GM19025 (cell line): Measurements from ENCODE around the gene ZMIZ1.
A peak's percentile ranks its signal among the peaks of the same experiment; 100 is the strongest.

ENCODE experiments used
- ATAC-seq: cut with Tn5 transposase; IDR thresholded peaks from one replicate; pipeline ENCODE4 v1.9.1; 2021; ENCODE audit warnings: mild to moderate bottlenecking, low read depth, moderate library complexity; ENCODE audit not compliant: unreplicated experiment

The ZMIZ1 gene

DNA sequence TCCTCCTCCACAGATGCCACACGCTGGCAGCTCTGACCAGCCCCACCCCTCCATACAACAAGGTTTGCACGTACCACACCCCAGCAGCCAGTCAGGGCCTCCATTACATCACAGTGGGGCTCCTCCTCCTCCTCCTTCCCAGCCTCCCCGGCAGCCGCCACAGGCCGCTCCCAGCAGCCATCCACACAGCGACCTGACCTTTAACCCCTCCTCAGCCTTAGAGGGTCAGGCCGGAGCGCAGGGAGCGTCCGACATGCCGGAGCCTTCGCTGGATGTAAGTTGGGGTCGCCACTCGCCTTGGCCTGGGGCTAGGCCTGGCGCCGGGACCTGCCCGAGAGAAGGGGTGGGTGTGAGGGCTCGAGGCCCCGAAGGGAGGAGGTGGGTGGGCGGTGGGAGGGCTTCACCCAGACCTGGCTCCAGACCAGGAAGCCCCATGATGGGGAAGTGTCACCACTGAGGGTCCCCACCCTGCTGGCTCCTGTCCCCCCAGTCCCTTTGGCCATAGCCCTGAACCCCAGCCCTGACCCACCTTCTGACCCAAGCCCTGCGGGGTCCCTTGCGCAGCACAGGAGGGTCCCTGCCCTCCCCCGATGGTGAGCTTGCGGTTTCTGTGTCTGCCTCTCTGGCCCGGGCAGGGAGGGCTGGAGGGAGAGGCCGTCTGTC is 242.3 kb downstream of the ZMIZ1 start:
- ATAC-seq, result no peak

DNA sequence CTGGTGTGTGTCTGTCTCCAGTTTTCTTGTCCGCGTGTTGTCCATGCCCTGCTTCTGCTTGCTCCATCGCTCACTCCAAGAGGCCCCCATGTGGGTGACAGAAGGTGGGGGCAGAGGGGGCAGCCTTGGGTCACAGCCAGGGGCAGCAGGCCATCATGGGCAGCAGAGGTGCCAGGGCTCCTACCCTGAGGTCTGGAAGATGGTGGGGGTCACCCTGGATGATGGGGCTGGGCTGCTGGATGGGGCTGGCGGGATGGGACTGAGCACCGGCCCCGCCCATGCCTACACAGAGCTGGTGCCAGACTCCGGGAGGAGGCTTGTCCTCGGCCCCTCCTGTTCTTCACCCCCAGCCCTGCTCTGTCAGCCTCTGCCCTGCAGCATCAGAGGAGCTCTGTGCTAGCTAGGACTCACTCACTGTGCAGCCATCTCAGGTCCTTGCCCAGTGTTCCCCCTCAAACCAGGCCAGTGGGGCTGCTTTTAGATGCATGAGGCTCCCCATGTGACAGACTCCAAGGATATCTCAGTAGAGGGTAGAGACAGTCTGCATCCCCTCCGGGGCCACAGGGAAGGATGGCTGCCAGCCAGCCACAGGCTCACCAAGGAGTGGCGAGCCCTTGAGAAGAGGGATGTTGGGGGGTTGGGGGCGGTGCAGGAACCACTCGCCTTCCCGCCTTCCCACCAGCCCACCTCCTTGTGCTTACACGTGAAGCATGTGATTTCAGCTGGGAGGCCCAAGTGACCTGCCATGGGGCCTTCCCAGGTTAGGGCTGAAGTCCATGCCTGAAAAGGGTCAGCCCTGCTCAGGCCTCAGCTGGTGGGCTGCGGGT is 243.0 kb downstream of the ZMIZ1 start:
- ATAC-seq, result no peak

DNA sequence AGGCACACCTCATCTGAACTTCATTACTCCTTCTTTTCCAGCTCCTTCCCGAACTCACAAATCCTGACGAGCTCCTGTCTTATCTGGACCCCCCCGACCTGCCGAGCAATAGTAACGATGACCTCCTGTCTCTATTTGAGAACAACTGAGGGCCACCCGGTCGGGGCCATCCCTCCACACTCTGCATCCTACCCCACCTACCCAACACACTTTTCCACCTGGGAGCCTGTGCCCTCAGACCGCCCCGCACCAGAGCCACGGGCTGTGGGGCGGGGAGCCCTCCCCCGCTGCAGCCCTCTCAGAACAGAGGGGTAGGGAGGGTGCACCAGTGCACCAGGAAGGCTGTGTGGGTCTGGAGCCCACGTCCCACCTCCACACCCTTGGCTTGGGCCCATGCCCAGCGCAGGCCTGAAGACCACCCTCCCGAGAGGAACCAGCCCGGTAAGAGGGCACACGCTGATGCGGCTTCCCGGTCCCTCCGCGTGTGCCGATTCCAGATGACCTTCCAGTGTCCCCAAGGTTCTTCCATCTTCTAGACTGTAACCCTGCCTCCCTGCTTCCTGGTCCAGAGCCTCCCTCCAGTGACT is 243.9 kb downstream of the ZMIZ1 start:
- no peak for ATAC-seq

DNA sequence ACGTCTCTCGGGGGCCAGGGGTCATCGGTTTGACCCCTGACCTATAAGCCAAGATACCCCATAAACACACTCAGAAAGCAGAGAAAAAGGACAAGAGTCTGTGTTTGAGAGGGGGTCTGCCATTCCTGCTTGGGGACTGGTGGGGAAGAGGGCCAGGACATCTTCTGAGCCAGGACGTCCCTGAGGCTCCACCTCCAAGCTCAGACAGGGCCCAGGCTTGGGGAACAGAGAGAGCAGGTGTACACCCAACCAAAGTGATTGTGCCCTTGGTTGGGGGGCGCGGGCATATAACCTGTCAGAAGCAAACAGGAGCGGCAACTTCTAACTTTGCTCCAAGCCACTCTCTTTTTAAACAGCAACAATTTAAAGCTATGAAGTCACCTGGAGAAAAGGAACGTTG is 244.6 kb downstream of the ZMIZ1 start:
- ATAC-seq, result no peak

DNA sequence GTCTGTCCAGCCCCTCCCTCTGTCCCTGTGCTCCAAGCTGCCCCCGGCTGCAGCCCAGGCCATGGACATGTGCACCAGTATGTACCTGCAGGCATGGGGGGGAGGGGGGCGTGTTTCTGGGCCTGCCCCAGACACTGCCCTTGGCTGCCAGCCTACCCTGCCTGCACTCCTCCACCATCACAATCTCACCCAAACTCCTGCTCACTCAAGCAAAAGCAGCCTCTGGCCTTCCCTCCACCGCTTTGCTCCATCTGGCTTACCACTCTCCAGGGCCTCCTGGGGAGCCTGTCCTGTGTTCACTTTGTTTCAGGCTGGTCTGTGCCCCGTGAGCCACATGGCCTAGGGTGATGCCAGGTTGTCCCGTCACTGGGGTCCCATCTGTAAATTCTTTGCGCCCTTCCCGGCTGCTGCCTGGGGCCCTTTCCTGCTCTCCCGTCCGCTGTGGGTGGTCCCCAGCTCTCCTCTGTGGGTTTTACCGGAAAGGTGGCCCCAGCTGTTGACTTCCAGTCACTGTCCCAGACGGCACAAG is 245.2 kb downstream of the ZMIZ1 start:
- no peak for ATAC-seq

DNA sequence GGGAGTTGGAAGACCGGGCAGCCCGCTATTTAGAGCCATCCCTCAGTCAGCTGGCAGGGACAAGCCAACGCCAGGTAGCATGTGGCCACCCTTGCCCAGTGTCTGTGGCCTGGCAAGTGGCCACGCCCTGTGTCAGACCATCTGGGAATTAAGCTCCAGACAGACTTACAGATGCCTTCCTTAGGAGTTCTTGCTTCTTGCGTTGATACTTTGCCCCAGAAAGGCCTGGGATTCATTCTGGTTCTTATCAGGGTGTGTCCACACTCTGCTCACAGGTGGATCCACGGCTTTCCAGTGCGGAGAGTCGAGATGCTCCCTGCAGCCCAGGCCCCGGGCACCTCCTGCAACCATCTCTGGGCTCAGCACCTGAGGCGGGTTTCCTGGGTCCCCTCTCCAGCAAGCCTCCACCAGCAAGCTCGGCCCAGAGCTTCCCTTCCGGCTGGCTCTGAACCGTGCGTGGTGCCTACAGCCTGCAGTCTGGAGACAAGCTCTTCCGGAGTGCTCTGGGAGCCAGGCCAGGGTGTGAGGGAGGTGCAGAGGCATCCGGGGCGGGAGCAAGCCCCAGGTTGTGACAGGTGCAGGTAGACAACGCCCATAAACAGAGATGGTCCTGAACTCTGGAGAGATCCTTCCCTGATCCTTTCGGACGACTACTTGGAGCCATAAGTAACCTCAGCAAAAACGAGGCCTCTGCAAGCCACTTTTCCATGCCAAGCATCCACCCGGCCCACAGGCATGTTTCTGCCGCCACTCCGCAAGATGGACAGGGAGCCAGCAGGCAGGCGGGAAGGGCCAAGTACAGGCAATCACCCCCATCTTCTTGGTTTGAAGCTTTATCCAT is 246.2 kb downstream of the ZMIZ1 start:
- no peak for ATAC-seq

DNA sequence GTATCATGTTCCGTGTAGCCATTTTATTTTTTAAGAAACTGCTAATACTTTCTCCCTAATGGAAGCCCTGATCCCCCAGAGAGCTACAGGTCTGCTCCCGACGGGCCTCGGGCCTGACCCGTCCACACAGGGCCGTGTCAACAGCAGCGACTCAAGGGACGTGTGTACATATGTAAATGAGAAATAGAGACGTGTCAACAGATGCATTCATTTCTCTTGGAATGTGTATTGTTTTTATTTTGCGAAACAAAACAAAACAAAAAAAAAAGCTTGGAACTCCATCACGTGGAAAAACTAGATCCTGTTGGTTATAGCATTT is 246.8 kb downstream of the ZMIZ1 start:
- no peak for ATAC-seq

DNA sequence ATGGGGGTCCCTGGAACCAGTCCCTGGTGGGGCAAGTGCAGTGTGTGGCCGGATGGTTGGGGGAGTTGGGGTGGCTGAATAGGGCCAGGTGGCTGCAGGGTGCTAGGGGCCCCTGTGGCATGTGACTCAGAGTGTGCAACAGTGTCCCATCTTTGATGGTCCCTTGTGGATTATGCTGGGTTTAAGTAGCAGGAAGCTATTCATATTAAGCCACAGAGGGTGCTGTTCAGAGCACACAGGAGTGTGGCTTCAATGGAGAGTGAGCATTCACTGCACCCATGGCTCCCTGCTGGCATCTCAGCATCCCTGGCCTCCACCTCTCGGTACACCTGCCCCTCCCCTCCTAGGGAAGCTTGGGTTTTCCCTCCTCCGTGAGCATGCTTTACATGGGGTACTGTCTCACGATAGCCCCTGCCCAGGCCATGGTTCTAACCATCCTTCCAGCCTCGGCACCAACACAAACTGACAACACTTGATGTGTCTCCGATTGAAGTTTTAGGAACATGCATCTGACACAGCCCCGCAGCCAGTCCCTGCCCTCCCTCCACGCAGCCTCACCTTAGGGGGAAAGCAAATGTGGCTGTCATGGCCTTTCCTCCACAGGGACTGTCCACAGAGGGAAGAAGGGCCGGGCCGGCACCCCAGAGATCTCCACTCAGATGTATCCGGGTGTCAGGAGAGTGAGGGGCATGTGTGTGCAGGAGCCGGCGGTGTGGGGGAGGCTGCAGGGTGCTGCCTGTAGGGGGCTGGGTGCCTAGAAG is 248.1 kb downstream of the ZMIZ1 start:
- ATAC-seq, result peak; percentile 67

DNA sequence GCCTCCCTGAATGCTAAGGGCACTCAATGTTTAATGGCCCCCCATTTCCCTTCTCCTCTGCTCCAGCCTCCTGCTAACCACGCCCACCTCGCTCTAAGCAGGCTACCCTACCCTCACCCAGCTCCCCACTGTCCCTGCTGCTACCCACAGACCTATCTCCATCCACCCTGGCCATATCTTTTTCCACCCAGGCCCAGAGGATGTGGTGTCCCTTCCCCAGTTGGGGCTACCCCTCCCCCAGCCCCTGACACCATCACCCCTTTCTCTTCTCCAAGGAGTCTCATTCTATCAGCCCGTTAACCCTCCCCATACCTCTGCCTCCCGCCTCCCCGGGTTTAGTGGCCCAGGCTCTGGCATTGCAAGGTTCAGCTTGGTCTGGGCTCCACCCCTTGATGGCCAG is 249.6 kb downstream of the ZMIZ1 start:
- no peak for ATAC-seq

DNA sequence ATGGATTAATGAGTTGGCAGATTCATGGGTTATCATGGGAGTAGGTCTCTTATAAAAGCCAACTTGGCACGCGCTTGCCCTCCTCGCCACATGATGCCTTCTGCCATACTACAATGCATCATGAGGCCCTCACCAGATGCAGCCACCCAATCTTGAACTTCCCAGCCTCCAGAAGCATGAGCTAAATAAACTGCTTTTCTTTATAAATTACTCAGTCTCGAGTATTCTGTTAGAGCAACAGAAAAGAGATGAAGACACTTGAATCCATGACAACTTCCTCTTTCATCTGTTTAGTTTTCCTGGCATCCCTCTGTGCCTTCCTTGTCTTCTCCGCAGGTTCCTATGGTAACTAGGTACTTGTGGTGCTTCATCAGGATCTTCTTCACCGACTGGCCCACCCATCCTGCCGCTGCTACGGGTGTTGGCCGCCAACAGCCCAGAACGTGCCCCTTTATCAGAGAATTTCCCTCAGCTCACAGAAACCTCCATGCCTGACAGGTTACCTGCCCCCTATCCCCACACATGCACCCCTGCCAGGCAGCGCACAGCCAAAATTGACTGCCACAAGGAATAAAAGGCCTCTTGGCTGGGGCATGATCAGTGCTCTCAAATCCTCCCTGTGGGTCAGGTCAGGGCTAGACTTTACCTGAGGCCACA is 250.5 kb downstream of the ZMIZ1 start:
- no peak for ATAC-seq

DNA sequence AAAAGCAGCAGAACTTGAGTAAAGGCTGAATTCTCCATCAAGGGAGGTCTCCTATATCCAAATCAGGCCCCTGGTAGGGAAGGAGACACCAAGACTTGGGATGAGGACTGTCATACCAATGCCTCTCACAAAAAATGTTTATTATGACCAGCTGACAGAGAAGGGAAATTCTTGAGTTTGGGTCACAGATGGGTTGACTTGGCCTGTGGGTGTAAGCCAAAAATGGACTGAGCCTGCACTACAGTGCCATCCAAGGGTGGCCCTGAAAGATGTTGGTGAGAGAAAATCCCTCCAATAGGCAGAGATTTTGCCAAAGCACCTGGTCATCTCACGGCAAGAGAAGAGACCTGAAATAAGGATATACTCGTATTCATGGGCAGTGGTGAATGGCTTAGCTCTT is 251.6 kb downstream of the ZMIZ1 start:
- ATAC-seq, result no peak

DNA sequence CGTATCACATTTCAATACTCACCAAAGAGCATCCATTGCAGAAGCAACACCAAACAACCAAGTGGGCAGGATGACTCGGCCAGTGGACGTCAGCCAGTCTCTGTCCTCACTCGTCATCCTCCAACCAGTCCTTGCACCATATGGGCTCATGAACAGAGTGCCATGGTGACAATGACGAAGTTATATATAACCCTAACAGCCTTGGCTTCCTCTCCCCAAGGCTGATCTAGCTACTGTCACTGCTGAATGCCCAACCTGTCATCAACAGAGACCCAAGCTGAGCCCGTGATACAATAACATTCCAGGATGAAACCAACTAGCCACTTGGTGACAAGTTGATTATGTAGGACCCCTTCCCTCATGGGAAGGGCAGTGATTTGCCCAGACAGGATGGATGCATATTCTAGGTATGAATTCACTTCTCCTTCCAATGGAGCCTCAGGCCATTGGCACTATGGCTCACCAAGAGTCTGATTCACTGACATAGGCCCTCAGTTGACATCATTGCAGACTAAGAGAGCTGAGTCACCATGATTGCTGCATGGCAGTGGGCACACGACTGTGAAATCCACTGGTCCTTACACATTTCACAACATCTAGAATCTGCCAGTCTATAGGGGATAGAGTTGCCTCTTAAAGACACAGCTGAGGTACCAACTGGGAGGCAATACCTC is 252.2 kb downstream of the ZMIZ1 start:
- no peak for ATAC-seq

DNA sequence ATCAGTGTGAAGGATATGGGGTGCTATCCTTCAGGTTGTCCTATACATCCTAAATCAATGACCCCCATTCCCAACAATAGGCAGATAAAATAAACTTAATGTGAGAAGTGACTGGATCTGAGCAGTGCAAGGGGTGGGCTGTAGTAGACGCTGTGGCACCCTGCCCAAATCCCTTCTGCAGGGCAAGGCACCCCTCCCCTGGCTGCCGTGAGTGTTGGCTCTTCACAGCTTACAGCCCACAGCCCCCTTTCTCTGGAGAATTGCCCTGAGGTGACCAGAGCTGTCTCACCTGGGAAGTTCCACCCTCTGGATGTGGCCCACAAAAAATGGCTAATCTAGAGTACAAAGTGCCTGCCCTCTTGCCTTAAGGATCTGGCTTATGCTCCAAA is 252.7 kb downstream of the ZMIZ1 start:
- no peak for ATAC-seq

DNA sequence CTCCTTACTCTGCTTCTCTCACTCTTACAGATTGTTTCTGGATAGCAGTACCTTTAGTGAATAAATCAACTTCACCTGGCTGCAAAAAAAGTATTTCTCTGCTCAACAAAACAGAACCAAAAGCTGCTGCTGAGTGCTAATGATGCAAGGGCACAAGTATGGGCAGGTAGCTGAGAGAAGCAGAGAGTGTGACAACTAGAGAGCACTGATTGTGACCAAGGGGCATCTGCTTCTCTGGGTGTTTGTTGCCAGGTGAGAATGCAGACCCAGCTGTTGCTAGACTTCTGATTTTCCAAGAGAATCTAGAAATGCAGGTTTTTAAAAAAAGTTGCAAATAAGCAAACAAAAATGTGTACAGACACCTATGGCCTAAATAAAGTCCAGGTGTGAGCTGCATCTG is 253.2 kb downstream of the ZMIZ1 start:
- no peak for ATAC-seq

DNA sequence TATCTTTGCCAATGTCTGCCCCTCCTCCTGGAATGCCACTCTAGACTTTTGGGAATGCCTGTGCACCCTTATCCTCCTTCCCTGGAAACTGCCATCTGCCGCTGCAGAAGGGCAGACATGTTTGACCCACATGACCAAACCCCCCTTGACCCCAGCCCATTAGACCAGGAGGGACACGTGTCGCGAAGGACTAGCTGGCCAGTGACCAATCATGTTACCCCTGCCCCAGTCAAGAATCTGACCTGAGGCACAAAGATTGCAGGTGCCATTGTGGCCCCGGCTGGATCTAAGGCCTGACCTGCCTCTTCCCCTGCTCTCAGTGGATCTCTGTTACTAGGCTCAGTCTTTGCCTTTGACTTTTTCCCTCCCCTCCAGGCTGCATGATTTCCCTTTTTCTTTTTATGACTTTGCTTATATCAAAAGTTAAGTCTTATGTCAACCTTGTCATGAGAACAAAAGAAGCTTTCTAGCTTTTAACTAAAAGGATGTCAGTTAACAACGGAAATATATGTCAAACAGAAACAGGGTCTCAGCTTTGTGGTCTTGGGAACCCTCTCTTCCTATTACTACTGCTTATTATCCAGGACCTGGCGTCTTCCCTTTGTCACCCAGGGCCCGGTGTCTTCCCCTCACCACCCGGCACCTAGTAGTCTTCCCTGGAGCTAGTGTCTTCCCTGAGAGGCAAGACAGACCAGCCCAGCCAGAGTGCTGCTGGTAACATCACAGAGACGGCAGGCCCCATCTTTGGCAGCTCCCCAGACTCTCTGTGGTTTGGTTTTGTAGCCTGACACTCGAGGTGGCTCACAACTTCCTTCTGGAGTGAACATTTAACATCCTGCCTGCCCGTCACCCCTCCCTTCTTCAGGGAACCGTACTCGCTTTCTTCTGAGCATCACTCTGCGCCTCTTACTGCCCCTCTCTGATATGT is 254.1 kb downstream of the ZMIZ1 start:
- ATAC-seq, result no peak

DNA sequence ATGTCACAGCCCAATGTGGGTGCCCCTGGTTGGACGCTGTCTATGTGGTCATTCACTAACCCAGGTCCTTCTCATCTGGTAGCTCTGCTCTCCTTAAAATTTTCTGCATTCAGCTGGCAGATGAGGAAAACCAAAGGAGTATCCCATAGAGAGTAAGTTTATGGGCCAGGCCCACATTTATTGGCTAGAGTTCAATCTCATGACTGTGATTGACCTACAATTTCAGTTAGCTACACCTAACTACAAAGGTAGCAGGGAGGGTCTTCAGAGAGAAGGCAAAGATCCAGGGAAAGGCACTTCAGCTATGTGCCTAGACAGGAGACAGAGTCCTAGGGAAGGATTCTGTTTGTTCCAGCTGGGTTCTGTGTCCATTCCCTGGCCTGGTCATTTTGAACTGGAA is 254.8 kb downstream of the ZMIZ1 start:
- no peak for ATAC-seq

DNA sequence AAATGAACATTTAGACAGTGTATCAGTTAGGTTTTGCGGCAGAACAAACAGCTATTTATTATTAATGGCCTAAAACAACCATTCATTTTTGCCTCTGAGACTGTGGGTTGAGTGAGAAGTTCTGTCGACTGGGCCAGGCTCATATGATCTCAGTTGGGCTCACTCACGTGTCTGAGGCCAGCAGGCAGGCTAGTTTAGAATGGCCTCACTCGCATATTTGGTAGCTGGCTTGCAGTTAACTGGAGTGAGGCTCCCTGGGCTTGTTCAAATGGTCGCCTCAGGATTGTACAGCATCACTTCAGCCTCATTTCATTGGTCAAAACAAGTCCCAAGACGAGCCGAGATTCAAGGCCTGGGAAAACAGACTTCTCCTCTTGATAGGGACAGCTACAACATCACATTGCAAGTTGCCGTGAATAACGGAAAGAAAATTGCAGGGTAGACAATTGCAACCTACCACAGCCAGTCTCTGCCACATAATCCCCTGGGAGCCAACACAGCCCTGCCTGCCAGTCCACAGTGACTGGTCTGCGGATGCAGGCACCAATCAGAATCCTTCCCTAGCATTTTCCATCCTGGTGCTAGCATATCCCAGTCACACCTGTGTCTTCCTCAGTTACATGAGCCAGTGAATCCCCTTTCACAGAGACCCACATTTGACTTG is 255.4 kb downstream of the ZMIZ1 start:
- no peak for ATAC-seq
